GM12878 (cell line): ENCODE measurements around the gene ARHGEF1. TPM values are rescaled to one million over a fixed set of nuclear protein-coding genes. Genes with fewer than 3 reads are reported as not detected.

Source experiments
- CREB1 ChIP-seq: IDR thresholded peaks from 2 replicates; pipeline ENCODE4 v1.6.1; 2012; ENCODE audit warnings: low read depth, mild to moderate bottlenecking, inconsistent platforms
- HDAC2 ChIP-seq: fragments of 200-600 bp; sonication (generic); IDR thresholded peaks from 2 replicates; pipeline ENCODE4 v1.6.1; 2017
- LARP7 ChIP-seq: fragments of 450-650 bp; IDR thresholded peaks from 2 replicates; pipeline ENCODE4 v1.6.1; 2017; ENCODE audit warnings: mild to moderate bottlenecking
- RFX5 ChIP-seq: IDR thresholded peaks from 2 replicates; pipeline ENCODE4 v1.6.1; 2011; ENCODE audit warnings: low read depth, low read length, improper control_type of control experiment
- SIX5 ChIP-seq: IDR thresholded peaks from 2 replicates; pipeline ENCODE4 v1.6.1; 2011; ENCODE audit warnings: mild to moderate bottlenecking, low read depth, low read length, moderate library complexity; ENCODE audit not compliant: severe bottlenecking
- SPI1 ChIP-seq: IDR thresholded peaks from 2 replicates; pipeline ENCODE4 v1.6.1; 2011; ENCODE audit warnings: low read depth, mild to moderate bottlenecking, low read length, moderate library complexity, borderline replicate concordance; ENCODE audit not compliant: insufficient read depth
- STAT3 ChIP-seq: IDR thresholded peaks from 2 replicates; pipeline ENCODE4 v1.6.1; 2011; ENCODE audit warnings: low read depth, low read length, improper control_type of control experiment
- TAF1 ChIP-seq: IDR thresholded peaks from 2 replicates; pipeline ENCODE4 v1.6.1; 2011; ENCODE audit warnings: mild to moderate bottlenecking, low read depth, low read length, borderline replicate concordance
- polyA plus RNA-seq, 11 experiments: library from polyadenylated mRNA; depleted of rRNA in 4 of 11; unstranded in 6 of 11; stranded (reverse) in 5 of 11; fragments of >200 nt; fragmentation: Nextera tagmentation in 4 of 11; fragmentation: Illumina TruSeq in 1 of 11; extraction: Ambion mirVana in 4 of 11; extraction: Trizol in 1 of 11; gene quantifications; 1 replicate in 1 of 11; 2 replicates in 10 of 11; pipeline versions ENCODE4 v1.2.1 to v1.2.3, GENCODE V29; 2011 to 2016; ENCODE audit warnings: inconsistent platforms in 2 of 11, missing spikeins in 2 of 11, low read depth in 1 of 11
- total RNA-seq, 4 experiments: library from RNA; depleted of rRNA in 3 of 4; stranded (reverse); fragments of >200 nt in 3 of 4; fragmentation: Illumina TruSeq in 1 of 4; extraction: Trizol in 1 of 4; gene quantifications; 2 replicates each; pipeline versions ENCODE4 v1.2.1 to v1.2.3, GENCODE V29; 2013 to 2021
- TF ChIP-seq, protein P1 (sequence below): IDR thresholded peaks from 2 replicates; pipeline ENCODE4 v1.6.1; 2012; ENCODE audit warnings: mild to moderate bottlenecking, low read depth, low read length

ARHGEF1 gene
- total and polyA plus RNA-seq, 10 of the 15 experiments (the other 5 are each of a cell fraction or from before 2014, with no cell fraction given): 1.2 to 207 (median 53.9) TPM

GRCh38 chr19:41934849-41935374 is 51.9 kb downstream of the ARHGEF1 start (continued):
- TF ChIP-seq, protein P1, sequence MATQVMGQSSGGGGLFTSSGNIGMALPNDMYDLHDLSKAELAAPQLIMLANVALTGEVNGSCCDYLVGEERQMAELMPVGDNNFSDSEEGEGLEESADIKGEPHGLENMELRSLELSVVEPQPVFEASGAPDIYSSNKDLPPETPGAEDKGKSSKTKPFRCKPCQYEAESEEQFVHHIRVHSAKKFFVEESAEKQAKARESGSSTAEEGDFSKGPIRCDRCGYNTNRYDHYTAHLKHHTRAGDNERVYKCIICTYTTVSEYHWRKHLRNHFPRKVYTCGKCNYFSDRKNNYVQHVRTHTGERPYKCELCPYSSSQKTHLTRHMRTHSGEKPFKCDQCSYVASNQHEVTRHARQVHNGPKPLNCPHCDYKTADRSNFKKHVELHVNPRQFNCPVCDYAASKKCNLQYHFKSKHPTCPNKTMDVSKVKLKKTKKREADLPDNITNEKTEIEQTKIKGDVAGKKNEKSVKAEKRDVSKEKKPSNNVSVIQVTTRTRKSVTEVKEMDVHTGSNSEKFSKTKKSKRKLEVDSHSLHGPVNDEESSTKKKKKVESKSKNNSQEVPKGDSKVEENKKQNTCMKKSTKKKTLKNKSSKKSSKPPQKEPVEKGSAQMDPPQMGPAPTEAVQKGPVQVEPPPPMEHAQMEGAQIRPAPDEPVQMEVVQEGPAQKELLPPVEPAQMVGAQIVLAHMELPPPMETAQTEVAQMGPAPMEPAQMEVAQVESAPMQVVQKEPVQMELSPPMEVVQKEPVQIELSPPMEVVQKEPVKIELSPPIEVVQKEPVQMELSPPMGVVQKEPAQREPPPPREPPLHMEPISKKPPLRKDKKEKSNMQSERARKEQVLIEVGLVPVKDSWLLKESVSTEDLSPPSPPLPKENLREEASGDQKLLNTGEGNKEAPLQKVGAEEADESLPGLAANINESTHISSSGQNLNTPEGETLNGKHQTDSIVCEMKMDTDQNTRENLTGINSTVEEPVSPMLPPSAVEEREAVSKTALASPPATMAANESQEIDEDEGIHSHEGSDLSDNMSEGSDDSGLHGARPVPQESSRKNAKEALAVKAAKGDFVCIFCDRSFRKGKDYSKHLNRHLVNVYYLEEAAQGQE: no peak
- no peak for TF ChIP-seq SIX5
- TF ChIP-seq HDAC2: no peak
- TF ChIP-seq STAT3: no peak
- TF ChIP-seq CREB1: no peak
- no peak for TF ChIP-seq SPI1
- TF ChIP-seq RFX5: no peak
- no peak for TF ChIP-seq TAF1
- TF ChIP-seq LARP7: no peak
